AG04450 (cell line): ENCODE data around the gene CD248. TPM values are rescaled to one million over a fixed set of nuclear protein-coding genes. Genes with fewer than 3 reads are reported as not detected.

ENCODE experiments used
- CTCF ChIA-PET: fragments of 300-600, 350-600 bp; formaldehyde crosslinking; extraction: SDS; loops from one replicate; lab custom pipeline; 2022; ENCODE audit warnings: antibody characterized with exemption, inconsistent platforms; lab: Charles Lee
- POLR2A ChIA-PET: fragments of 350-600 bp; formaldehyde crosslinking; extraction: SDS; loops from one replicate; lab custom pipeline; 2021; ENCODE audit warnings: antibody characterized with exemption, inconsistent platforms; lab: Yijun Ruan, JAX
- DNase-seq: peaks from one replicate; pipeline ENCODE4 v3.0.0-alpha.2; 2011; ENCODE audit warnings: low read depth, low spot score
- H3K27ac ChIP-seq: one replicate; pipeline ENCODE4 v1.5.1; 2012; ENCODE audit warnings: low read depth, low read length, control low read depth
- H3K27me3 ChIP-seq: one replicate; pipeline ENCODE4 v1.6.0; 2012; ENCODE audit warnings: low read length; ENCODE audit not compliant: control insufficient read depth, insufficient read depth
- H3K4me3 ChIP-seq: 2 replicates; pipeline ENCODE4 v1.5.1; 2011; ENCODE audit warnings: mild to moderate bottlenecking, low read depth, low read length, control low read depth
- H3K9me3 ChIP-seq: 2 replicates; pipeline ENCODE4 v1.5.1; 2012; ENCODE audit warnings: low read length; ENCODE audit not compliant: control insufficient read depth, insufficient read depth
- polyA plus RNA-seq: library from polyadenylated mRNA; depleted of rRNA; stranded (reverse); fragments of >200 nt; gene quantifications from 2 replicates; pipeline ENCODE4 v1.2.3, GENCODE V29; 2011
- TF ChIP-seq, protein P1 (sequence below): IDR thresholded peaks from 2 replicates; pipeline ENCODE4 v1.5.1; 2011; ENCODE audit warnings: low read depth, low read length, control low read depth, inconsistent platforms

The CD248 gene
- polyA plus RNA-seq, 1 experiment: 105 TPM

DNA sequence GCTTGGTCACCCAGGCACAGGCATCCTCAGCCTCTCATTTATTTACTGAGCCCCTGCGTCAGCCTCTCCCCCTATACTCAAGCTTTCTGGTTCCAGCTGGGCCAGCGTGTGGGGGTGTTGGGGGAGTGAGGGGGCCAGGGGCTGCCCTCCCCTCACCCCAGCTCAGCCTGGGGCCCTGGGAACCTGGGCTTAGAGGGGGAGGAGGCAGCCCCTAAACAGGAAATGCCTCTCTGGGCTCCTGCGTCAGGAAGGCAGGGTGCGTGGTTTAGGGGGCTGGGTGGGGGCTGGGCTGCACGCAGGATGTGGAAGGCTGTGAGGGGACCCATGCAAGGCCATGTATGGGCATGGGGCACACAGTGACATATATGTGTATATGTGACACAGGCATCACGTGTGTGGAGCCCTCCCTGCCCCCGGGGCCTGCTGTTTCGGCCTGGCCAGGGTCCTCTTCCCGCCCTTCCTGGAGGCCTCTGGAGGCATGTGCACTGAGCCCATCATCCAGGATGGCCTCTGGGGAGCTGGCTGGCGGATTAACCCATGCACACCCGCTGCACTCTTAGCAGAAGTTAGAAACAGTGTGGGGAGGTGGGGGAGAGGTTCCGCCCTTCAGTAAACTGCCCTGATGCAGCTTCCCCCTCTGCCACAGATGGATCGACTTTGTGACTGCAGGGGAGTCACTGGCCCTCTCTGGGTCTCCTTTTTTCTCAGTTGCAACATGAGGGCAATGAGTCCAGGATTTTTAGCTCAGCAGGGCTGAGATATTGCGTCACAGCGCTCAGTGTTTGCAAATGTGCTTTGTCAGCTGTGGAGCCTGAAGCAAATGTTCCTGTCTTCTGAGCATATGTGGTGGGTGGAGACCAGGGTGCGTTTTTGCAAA lies 1.1 kb upstream of the CD248 start:
- DNase-seq: peak; percentile 74
- CTCF ChIA-PET: interaction anchor here (0.7 to 1.7 kb wide), 2 partner anchors 11 to 248 kb away, joined by 4 to 8 read pairs; partner anchors contain the start of gene PACS1
- peaks cover 8% of the 10 kb centered on the region; the same call in 1 of the 2 replicates for H3K9me3 ChIP-seq
- POLR2A ChIA-PET: interaction anchor here (1.0 to 2.8 kb wide), 6 partner anchors 7 to 703 kb away, joined by 3 to 56 read pairs (median 18); partner anchors contain the start of genes PCNX3, RIN1 and YIF1A
- no peaks in the 10 kb centered on the region for H3K27me3 ChIP-seq
- TF ChIP-seq, protein P1, sequence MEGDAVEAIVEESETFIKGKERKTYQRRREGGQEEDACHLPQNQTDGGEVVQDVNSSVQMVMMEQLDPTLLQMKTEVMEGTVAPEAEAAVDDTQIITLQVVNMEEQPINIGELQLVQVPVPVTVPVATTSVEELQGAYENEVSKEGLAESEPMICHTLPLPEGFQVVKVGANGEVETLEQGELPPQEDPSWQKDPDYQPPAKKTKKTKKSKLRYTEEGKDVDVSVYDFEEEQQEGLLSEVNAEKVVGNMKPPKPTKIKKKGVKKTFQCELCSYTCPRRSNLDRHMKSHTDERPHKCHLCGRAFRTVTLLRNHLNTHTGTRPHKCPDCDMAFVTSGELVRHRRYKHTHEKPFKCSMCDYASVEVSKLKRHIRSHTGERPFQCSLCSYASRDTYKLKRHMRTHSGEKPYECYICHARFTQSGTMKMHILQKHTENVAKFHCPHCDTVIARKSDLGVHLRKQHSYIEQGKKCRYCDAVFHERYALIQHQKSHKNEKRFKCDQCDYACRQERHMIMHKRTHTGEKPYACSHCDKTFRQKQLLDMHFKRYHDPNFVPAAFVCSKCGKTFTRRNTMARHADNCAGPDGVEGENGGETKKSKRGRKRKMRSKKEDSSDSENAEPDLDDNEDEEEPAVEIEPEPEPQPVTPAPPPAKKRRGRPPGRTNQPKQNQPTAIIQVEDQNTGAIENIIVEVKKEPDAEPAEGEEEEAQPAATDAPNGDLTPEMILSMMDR: no peak
- peak overlapping the region; percentile 99 for H3K27ac ChIP-seq
- no peak overlapping the region; the same call in 1 of the 2 replicates for H3K4me3 ChIP-seq

DNA sequence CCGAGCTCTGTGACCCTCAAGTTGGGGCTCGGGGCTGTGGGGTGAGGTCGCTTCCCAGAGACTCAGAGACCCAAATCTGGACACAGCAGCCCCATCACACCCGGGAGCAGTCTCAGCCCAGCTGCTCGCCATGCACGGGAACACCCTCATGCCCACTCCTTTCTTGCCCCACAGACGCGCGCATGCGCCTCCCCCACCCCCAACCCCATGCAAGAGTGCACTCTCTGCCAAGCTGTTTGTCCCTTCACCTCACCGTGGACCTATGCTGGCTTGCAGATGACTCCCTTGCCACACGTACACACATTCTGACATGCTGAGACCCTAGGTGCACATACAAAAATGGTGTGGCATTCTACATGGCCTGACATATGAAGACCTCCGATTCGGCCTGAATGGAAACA lies 478 bp upstream of the CD248 start:
- no peak for DNase-seq
- TF ChIP-seq, protein P1: no peak
- peak overlapping the region; percentile 34 for H3K4me3 ChIP-seq
- ChIA-PET CTCF (interaction anchor here (0.6 to 1.7 kb wide), 5 partner anchors 10 to 247 kb away, joined by 4 to 8 read pairs (median 5); partner anchors contain the start of genes PACS1 and RIN1), POLR2A (interaction anchor here (0.5 to 2.8 kb wide), 11 partner anchors 8 to 820 kb away, joined by 3 to 56 read pairs (median 10); partner anchors contain the start of genes B4GAT1, PCNX3, RIN1 and YIF1A)
- no peaks in the 10 kb centered on the region for H3K27me3 ChIP-seq
- peak overlapping the region; percentile 99 for H3K27ac ChIP-seq
- H3K9me3 ChIP-seq: peaks cover 8% of the 10 kb centered on the region; the same call in 1 of the 2 replicates

DNA sequence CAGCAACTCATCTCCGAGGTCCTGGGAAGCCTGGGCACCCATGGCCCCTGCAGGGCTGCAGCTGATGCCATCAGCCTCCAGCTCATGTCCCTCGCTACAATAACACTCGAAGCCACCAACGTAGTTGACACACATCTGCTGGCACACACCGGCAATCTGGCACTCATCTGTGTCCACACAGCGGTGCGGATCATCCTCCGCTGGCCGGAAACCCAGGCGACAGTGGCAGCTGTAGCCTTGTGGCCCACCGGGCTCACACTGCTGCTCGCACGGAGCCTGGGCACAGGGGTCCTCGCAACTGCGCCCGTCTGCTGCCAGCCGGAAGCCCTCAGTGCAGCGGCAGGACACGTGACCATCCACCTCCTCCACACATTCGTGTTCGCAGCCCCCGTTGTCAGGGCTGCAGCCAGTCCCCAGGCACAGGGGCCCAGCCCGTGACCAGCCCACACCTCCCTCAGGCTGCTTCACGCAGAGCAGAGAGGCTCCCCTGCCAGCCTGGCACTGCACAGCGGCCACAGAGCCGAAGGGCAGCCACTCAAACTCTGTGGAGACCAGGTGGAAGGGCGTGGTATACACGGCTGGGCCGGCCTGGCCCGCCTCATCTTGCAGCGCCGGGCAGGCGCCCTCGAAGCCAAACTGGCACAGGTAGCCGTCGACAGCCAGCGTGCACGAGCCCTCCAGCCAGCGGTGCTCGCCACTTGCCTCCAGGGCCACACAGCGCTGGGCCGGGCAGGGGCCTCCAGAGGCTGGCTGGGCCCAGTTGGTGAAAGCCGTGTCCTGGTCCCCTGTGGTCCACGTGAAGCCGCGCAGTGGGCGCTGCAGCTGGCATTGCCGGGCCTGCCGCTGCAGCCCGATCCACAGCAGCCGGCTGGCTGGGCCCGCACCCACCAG lies 678 bp downstream of the CD248 start:
- ChIA-PET CTCF (interaction anchor here (0.6 to 1.0 kb wide), 4 partner anchors 11 to 36 kb away, joined by 4 to 6 read pairs (median 5); partner anchors contain the start of gene RIN1), POLR2A (interaction anchor here (0.6 to 2.8 kb wide), 11 partner anchors 9 to 180 kb away, joined by 3 to 56 read pairs (median 5); partner anchors contain the start of genes B4GAT1, RIN1 and YIF1A)
- no peak for DNase-seq
- Histone ChIP-seq H3K27ac (peak overlapping the region; percentile 21), H3K9me3 (peaks cover 8% of the 10 kb centered on the region; the same call in 1 of the 2 replicates), H3K4me3 (peak overlapping the region; percentile 87), H3K27me3 (no peaks in the 10 kb centered on the region)
- TF ChIP-seq, protein P1: no peak

DNA sequence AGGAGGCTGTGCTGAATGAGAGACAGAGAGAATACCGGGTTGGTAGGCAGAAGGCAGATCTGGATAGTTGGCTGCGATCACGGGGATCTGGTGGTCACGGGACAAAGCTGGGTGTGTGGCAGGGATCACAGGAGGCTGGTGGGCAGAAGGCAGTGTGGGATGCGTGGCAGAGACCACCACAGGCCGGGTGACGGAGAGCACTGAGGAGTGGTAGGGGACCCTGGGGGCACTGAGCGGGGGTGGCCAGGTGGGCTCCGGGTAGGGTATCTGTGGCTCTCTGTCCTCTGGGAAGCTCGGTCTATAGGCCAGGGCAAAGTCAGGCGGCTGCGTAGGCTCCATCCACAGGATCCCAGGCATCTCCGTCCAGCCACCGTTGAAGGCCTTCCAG lies 1.4 kb downstream of the CD248 start:
- POLR2A ChIA-PET: interaction anchor here (1.5 to 1.9 kb wide), 3 partner anchors 11 to 20 kb away, joined by 5 to 10 read pairs (median 5); no protein-coding TSS in a partner anchor
- H3K27ac ChIP-seq: peak overlapping the region; percentile 97
- TF ChIP-seq, protein P1: no peak
- DNase-seq: no peak
- CTCF ChIA-PET: interaction anchor here (1.0 kb wide), 1 partner anchor 21 kb away, joined by 5 read pairs; the partner anchor contains the start of gene RIN1
- no peaks in the 10 kb centered on the region for H3K27me3 ChIP-seq
- H3K9me3 ChIP-seq: peaks cover 8% of the 10 kb centered on the region; the same call in 1 of the 2 replicates
- peak overlapping the region; percentile 87 for H3K4me3 ChIP-seq
